Transverse colon (tissue), 4 donors: ENCODE measurements around the gene VASP.

Source experiments
- CTCF ChIP-seq, 5 experiments: fragments of 200-600 bp in 3 of 5; fragments of 450-650 bp in 2 of 5; sonication (generic) in 3 of 5; IDR thresholded peaks; 1 replicate in 2 of 5; 2 replicates in 3 of 5; pipeline ENCODE4 v1.5.1; 2016 to 2017; ENCODE audit warnings: antibody characterized with exemption in 5 of 5, inconsistent platforms in 3 of 5, mild to moderate bottlenecking in 2 of 5, moderate library complexity in 1 of 5
- EP300 ChIP-seq: sonication (generic); formaldehyde crosslinking; IDR thresholded peaks from one replicate; pipeline ENCODE4 v1.6.1; 2017; ENCODE audit warnings: antibody characterized with exemption, low read depth
- POLR2A ChIP-seq: fragments of 450-650 bp; IDR thresholded peaks from one replicate; pipeline ENCODE4 v1.6.1; 2016; ENCODE audit warnings: antibody characterized with exemption, mild to moderate bottlenecking, moderate library complexity
- POLR2AphosphoS5 ChIP-seq, 3 donors: sonication (generic); formaldehyde crosslinking; IDR thresholded peaks; one replicate each; pipeline ENCODE4 v1.6.1; 2016; ENCODE audit warnings: antibody characterized with exemption in 3 of 3

GRCh38 chr19:45506246-45506988 is 862 bp upstream of the VASP start:
- TF ChIP-seq CTCF (IDR thresholded peaks at IDR 0.05) (peak in 4 of 5 experiments; percentile 24 to 45 (median 38)), POLR2AphosphoS5 (IDR thresholded peaks at IDR 0.05) (peak; percentile 79 to 91 (median 83)), POLR2A (peak; percentile 90), EP300 (no peak)
